Measurements from ENCODE around the gene TSSC4. TPM values are rescaled to one million over a fixed set of nuclear protein-coding genes. Genes with fewer than 3 reads are reported as not detected.

The TSSC4 gene
- total RNA-seq, 1 experiment from 2014 or later, result 47.1 TPM

DNA sequence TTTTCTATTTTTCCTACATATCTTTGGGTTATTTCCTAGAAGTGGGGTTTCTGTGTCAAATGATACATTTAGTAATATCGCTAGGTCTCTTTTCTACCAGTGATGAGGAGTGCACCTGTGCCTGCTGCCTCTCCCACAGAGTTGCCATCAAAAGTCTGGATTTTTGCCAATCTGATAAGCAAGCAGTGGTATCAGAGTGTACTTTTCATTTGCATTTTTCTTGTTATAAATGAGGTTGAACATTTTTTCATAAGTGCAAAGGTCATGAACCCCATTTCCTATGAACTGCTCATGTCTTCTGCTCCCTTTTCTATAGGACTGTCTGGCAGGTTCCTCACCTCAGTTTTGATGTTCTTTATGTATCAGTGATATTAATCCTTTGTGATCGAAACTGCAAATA, 42.0 kb downstream of the TSSC4 start:
- no peaks in the 10 kb centered on the region for H3K79me2 ChIP-seq (ENCODE audit: insufficient read depth, low read length)
- no peaks in the 10 kb centered on the region for H4K20me1 ChIP-seq (ENCODE audit: insufficient read depth)
- BruUV-seq (replicated peaks), result no TSS peak
- H3K4me3 ChIP-seq (replicated peaks in 1 of 2; ENCODE audit: low read depth in 1 of 2, low read length in 2 of 2), result no peak overlapping the region
- no peaks in the 10 kb centered on the region for H3K36me3 ChIP-seq (ENCODE audit: control insufficient read depth in 1 of 2, insufficient read depth in 2 of 2, low read length in 2 of 2)
- ATAC-seq (no peak), DNase-seq (ENCODE audit: low read depth, low spot score) (no peak)
- RAD21 ChIA-PET (ENCODE audit: low non-redundant PET in 1 of 2, low total read pairs in 2 of 2, uncharacterized antibody in 2 of 2, unreplicated experiment in 2 of 2), result no interaction called here
- no peak overlapping the region for H2AFZ ChIP-seq (ENCODE audit: low read depth, low read length, poor library complexity, severe bottlenecking)
- peaks cover 24% of the 10 kb centered on the region; the same call in 1 of the 2 replicates for H3K27me3 ChIP-seq (ENCODE audit: insufficient read depth, low read length)
- H3K9me2 ChIP-seq (ENCODE audit: insufficient read depth), result no peaks in the 10 kb centered on the region
- H3K4me1 ChIP-seq (ENCODE audit: control insufficient read depth in 1 of 2, insufficient read depth in 2 of 2, low read length in 2 of 2), result peaks cover 13 to 21% of the 10 kb centered on the region in 2 experiments
- no peak overlapping the region for H3K4me2 ChIP-seq (ENCODE audit: low read length)
- POLR2A ChIA-PET, result no interaction called here
- CTCF ChIA-PET, result no interaction called here
- no peak for TF ChIP-seq POLR2AphosphoS5 (IDR thresholded peaks at IDR 0.05; ENCODE audit: low read depth, low read length)
- TF ChIP-seq SIN3A (IDR thresholded peaks at IDR 0.05; ENCODE audit: low read depth), result no peak
- TF ChIP-seq RAD21 (IDR thresholded peaks at IDR 0.05; ENCODE audit: low read depth), result no peak
- TF ChIP-seq, protein P1, sequence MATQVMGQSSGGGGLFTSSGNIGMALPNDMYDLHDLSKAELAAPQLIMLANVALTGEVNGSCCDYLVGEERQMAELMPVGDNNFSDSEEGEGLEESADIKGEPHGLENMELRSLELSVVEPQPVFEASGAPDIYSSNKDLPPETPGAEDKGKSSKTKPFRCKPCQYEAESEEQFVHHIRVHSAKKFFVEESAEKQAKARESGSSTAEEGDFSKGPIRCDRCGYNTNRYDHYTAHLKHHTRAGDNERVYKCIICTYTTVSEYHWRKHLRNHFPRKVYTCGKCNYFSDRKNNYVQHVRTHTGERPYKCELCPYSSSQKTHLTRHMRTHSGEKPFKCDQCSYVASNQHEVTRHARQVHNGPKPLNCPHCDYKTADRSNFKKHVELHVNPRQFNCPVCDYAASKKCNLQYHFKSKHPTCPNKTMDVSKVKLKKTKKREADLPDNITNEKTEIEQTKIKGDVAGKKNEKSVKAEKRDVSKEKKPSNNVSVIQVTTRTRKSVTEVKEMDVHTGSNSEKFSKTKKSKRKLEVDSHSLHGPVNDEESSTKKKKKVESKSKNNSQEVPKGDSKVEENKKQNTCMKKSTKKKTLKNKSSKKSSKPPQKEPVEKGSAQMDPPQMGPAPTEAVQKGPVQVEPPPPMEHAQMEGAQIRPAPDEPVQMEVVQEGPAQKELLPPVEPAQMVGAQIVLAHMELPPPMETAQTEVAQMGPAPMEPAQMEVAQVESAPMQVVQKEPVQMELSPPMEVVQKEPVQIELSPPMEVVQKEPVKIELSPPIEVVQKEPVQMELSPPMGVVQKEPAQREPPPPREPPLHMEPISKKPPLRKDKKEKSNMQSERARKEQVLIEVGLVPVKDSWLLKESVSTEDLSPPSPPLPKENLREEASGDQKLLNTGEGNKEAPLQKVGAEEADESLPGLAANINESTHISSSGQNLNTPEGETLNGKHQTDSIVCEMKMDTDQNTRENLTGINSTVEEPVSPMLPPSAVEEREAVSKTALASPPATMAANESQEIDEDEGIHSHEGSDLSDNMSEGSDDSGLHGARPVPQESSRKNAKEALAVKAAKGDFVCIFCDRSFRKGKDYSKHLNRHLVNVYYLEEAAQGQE (IDR thresholded peaks at IDR 0.05; ENCODE audit: low read depth), result no peak
- TF ChIP-seq SRF (IDR thresholded peaks at IDR 0.05; ENCODE audit: low read depth), result no peak
- H3K9ac ChIP-seq (ENCODE audit: low read length), result no peak overlapping the region
- H3K27ac ChIP-seq (ENCODE audit: low read depth, low read length), result no peak overlapping the region
- no peaks in the 10 kb centered on the region for H3K9me3 ChIP-seq (ENCODE audit: control insufficient read depth in 1 of 2, insufficient read depth in 1 of 2, low read depth in 1 of 2, low read length in 2 of 2)
- intact Hi-C loops (cut with micrococcal nuclease), result no loop called here

DNA sequence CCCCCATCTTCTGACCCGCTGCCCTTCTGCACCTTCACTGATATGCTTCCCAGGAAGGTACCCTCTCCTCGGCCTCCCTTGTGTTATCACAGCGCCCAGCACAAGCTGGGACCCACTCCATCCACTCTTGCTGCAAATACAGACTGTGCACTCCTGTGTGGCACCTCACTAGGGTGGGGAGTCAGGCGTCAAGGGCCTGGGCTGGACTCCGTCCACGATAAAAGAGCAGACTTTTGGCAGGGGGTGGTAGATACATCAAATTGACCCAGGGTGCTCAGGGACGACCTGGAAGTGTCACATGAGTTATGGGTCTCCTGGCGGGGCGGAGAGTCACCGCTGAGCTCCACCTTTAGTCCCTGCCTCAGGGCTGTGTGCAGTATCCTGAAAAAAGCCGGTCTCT, 42.9 kb downstream of the TSSC4 start:
- ChIA-PET CTCF (no interaction called here), POLR2A (no interaction called here), RAD21 (ENCODE audit: low non-redundant PET in 1 of 2, low total read pairs in 2 of 2, uncharacterized antibody in 2 of 2, unreplicated experiment in 2 of 2) (no interaction called here)
- BruUV-seq (replicated peaks), result no TSS peak
- H3K79me2 ChIP-seq (ENCODE audit: insufficient read depth, low read length), result no peaks in the 10 kb centered on the region
- no peak for DNase-seq (ENCODE audit: low read depth, low spot score)
- peaks cover 13 to 21% of the 10 kb centered on the region in 2 experiments for H3K4me1 ChIP-seq (ENCODE audit: control insufficient read depth in 1 of 2, insufficient read depth in 2 of 2, low read length in 2 of 2)
- no peak overlapping the region for H2AFZ ChIP-seq (ENCODE audit: low read depth, low read length, poor library complexity, severe bottlenecking)
- no peaks in the 10 kb centered on the region for H3K9me3 ChIP-seq (ENCODE audit: control insufficient read depth in 1 of 2, insufficient read depth in 1 of 2, low read depth in 1 of 2, low read length in 2 of 2)
- H3K27ac ChIP-seq (ENCODE audit: low read depth, low read length), result no peak overlapping the region
- peak overlapping the region; percentile 91 for H3K4me2 ChIP-seq (ENCODE audit: low read length)
- H3K36me3 ChIP-seq (ENCODE audit: control insufficient read depth in 1 of 2, insufficient read depth in 2 of 2, low read length in 2 of 2), result no peaks in the 10 kb centered on the region
- intact Hi-C loops (cut with micrococcal nuclease), result no loop called here
- H3K4me3 ChIP-seq (replicated peaks in 1 of 2; ENCODE audit: low read depth in 1 of 2, low read length in 2 of 2), result no peak overlapping the region
- H4K20me1 ChIP-seq (ENCODE audit: insufficient read depth), result no peaks in the 10 kb centered on the region
- ATAC-seq, result no peak
- H3K9ac ChIP-seq (ENCODE audit: low read length), result no peak overlapping the region
- H3K9me2 ChIP-seq (ENCODE audit: insufficient read depth), result no peaks in the 10 kb centered on the region
- H3K27me3 ChIP-seq (ENCODE audit: insufficient read depth, low read length), result peaks cover 17% of the 10 kb centered on the region; the same call in 1 of the 2 replicates
- TF ChIP-seq EZH2 (IDR thresholded peaks at IDR 0.05) (no peak), EZH2phosphoT487 (IDR thresholded peaks at IDR 0.05; ENCODE audit: borderline replicate concordance) (no peak), SIN3A (IDR thresholded peaks at IDR 0.05; ENCODE audit: low read depth) (no peak), ELF1 (IDR thresholded peaks at IDR 0.05; ENCODE audit: borderline replicate concordance, low read depth) (no peak), ZFX (IDR thresholded peaks at IDR 0.05) (no peak), RAD21 (IDR thresholded peaks at IDR 0.05; ENCODE audit: low read depth) (no peak)
- TF ChIP-seq, protein P2, sequence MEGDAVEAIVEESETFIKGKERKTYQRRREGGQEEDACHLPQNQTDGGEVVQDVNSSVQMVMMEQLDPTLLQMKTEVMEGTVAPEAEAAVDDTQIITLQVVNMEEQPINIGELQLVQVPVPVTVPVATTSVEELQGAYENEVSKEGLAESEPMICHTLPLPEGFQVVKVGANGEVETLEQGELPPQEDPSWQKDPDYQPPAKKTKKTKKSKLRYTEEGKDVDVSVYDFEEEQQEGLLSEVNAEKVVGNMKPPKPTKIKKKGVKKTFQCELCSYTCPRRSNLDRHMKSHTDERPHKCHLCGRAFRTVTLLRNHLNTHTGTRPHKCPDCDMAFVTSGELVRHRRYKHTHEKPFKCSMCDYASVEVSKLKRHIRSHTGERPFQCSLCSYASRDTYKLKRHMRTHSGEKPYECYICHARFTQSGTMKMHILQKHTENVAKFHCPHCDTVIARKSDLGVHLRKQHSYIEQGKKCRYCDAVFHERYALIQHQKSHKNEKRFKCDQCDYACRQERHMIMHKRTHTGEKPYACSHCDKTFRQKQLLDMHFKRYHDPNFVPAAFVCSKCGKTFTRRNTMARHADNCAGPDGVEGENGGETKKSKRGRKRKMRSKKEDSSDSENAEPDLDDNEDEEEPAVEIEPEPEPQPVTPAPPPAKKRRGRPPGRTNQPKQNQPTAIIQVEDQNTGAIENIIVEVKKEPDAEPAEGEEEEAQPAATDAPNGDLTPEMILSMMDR (IDR thresholded peaks at IDR 0.05 in 2 of 3, conservative IDR thresholded peaks at IDR 0.05 in 1 of 3; ENCODE audit: borderline replicate concordance in 1 of 3, insufficient read depth in 1 of 3, low read depth in 2 of 3, low read length in 2 of 3), result no peak
- TF ChIP-seq, protein P3, sequence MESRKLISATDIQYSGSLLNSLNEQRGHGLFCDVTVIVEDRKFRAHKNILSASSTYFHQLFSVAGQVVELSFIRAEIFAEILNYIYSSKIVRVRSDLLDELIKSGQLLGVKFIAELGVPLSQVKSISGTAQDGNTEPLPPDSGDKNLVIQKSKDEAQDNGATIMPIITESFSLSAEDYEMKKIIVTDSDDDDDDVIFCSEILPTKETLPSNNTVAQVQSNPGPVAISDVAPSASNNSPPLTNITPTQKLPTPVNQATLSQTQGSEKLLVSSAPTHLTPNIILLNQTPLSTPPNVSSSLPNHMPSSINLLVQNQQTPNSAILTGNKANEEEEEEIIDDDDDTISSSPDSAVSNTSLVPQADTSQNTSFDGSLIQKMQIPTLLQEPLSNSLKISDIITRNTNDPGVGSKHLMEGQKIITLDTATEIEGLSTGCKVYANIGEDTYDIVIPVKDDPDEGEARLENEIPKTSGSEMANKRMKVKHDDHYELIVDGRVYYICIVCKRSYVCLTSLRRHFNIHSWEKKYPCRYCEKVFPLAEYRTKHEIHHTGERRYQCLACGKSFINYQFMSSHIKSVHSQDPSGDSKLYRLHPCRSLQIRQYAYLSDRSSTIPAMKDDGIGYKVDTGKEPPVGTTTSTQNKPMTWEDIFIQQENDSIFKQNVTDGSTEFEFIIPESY (IDR thresholded peaks at IDR 0.05; ENCODE audit: extremely low read depth, insufficient replicate concordance, low read length), result no peak
- TF ChIP-seq, protein P4, sequence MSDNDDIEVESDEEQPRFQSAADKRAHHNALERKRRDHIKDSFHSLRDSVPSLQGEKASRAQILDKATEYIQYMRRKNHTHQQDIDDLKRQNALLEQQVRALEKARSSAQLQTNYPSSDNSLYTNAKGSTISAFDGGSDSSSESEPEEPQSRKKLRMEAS (IDR thresholded peaks at IDR 0.05), result no peak
- TF ChIP-seq, protein P5, sequence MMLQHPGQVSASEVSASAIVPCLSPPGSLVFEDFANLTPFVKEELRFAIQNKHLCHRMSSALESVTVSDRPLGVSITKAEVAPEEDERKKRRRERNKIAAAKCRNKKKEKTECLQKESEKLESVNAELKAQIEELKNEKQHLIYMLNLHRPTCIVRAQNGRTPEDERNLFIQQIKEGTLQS (IDR thresholded peaks at IDR 0.05), result no peak

Data from HCT116 (cell line).